Measurements from ENCODE around the gene CLEC4F.
"Not testable (repeated sequence)": the region's sequence is repeated elsewhere in the genome, so short reads cannot be mapped to it uniquely, and the experiment has no call there.

Gene CLEC4F

DNA sequence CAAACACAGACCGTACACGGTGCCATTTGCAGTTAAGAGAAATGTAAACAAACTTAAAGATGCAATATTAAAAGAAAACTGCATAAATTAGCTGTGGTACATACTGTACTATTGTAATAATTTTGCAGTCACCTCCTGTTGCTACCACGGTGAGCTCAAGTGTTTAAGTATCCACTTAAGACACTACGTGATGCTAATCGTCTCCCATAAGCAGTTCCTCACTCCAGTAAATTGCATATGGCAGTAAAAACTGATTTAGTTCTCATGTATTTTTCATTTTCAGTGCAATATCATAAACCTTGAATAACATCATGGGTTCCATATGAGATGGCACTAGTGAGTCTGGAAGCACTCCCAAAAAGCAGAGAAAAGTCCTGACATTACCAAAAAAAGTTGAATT, 14.4 kb downstream of the CLEC4F start:
- no peak overlapping the region for H3K4me3 ChIP-seq (ENCODE audit: control insufficient read depth, low read depth, low read length)
- DNase-seq (ENCODE audit: low read depth): no peak
- TF ChIP-seq, protein P1, sequence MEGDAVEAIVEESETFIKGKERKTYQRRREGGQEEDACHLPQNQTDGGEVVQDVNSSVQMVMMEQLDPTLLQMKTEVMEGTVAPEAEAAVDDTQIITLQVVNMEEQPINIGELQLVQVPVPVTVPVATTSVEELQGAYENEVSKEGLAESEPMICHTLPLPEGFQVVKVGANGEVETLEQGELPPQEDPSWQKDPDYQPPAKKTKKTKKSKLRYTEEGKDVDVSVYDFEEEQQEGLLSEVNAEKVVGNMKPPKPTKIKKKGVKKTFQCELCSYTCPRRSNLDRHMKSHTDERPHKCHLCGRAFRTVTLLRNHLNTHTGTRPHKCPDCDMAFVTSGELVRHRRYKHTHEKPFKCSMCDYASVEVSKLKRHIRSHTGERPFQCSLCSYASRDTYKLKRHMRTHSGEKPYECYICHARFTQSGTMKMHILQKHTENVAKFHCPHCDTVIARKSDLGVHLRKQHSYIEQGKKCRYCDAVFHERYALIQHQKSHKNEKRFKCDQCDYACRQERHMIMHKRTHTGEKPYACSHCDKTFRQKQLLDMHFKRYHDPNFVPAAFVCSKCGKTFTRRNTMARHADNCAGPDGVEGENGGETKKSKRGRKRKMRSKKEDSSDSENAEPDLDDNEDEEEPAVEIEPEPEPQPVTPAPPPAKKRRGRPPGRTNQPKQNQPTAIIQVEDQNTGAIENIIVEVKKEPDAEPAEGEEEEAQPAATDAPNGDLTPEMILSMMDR (conservative IDR thresholded peaks at IDR 0.05; ENCODE audit: control insufficient read depth, insufficient read depth, low read depth, low read length): no peak

DNA sequence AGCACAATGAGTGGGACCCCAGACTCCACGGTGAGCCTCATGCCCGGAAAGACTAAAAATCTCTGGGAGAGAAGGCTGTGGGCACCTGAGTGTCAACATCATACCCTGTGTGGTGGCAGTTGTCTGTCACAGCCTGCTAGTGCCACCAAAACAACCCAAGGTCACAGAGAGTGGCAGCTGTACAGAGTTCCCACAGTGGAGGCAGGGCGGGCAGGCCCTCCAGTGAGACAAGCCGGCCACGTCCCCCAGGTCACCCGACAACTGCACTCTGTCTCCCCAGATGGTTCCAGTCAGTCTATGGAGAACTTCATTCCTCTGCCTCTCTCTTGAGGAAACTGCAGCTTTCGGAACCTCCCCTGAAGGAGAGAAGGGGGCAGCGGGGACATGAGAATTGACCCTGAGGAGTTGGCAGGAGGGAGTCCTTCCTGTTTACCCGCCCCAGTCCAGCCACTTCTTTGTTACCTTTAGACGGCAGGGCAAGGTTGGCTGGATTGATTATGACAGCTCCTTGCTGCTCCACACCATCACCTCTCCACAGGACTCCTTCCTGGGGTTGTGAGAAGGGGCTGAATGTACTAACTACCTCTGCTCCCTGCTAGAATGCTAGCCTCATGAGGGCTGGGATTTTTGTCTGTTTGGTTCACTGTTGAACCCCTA, 18.7 kb downstream of the CLEC4F start:
- no peak for DNase-seq (ENCODE audit: low read depth)
- no peak overlapping the region for H3K4me3 ChIP-seq (ENCODE audit: control insufficient read depth, low read depth, low read length)
- TF ChIP-seq, protein P1 (conservative IDR thresholded peaks at IDR 0.05; ENCODE audit: control insufficient read depth, insufficient read depth, low read depth, low read length): no peak

DNA sequence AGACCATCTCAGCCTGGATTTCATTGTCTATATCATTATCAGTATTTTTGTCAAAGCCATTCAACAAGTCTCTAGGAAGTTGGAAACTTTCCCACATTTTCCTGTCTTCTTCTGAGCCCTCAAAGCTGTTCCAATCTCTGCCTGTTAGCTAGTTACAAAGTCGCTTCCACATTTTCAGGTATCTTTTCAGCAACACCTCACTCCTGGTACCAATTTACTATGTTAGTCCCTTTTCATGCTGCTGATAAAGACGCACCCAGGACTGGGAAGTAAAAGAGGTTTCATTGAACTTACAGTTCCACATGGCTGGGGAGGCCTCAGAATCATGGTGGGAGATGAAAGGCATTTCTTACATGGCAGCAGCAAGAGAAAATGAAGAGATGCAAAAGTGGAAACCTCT, 20.7 kb downstream of the CLEC4F start:
- TF ChIP-seq, protein P1 (conservative IDR thresholded peaks at IDR 0.05; ENCODE audit: control insufficient read depth, insufficient read depth, low read depth, low read length): no peak
- DNase-seq (ENCODE audit: low read depth): no peak
- no peak overlapping the region for H3K4me3 ChIP-seq (ENCODE audit: control insufficient read depth, low read depth, low read length)

DNA sequence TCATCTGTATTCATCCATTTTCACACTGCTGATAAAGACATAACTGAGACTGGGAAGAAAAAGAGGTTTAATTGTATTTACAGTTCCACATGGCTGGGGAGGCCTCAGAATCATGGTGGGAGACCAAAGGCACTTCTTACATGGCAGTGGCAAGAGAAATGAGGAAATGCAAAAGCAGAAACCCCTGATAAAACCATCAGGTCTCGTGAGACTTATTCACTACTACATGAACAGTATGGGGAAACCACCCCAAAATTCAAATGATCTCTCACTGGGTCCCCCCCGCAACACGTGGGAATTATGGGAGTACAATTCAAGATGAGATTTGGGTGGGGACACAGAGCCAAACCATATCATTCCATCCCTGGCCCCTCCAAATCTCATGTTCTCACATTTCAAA, 22.4 kb downstream of the CLEC4F start:
- not testable (repeated sequence) for DNase-seq (ENCODE audit: low read depth); H3K4me3 ChIP-seq (ENCODE audit: control insufficient read depth, low read depth, low read length)

DNA sequence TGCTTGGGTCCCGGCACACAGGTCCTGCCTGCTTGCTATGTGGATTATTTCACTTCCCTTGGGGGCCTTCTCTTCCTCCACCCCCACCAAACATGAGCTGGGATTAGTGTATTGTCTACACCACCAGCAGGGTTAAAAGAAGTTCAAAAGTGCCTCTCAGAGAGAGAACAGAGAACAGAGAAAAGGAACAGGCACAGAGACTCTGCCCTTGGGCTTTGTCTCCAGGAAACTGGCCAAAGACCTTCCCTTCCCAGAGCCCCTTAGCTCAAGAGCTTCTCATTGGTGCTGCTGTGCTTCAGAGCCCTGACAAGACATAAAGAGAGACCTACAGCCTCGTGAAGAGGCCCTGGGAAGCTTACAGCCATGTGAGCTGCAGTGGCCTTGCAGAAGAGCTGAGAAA, 22.9 kb downstream of the CLEC4F start:
- H3K4me3 ChIP-seq (ENCODE audit: control insufficient read depth, low read depth, low read length): no peak overlapping the region
- no peak for DNase-seq (ENCODE audit: low read depth)
- TF ChIP-seq, protein P1 (conservative IDR thresholded peaks at IDR 0.05; ENCODE audit: control insufficient read depth, insufficient read depth, low read depth, low read length): no peak

DNA sequence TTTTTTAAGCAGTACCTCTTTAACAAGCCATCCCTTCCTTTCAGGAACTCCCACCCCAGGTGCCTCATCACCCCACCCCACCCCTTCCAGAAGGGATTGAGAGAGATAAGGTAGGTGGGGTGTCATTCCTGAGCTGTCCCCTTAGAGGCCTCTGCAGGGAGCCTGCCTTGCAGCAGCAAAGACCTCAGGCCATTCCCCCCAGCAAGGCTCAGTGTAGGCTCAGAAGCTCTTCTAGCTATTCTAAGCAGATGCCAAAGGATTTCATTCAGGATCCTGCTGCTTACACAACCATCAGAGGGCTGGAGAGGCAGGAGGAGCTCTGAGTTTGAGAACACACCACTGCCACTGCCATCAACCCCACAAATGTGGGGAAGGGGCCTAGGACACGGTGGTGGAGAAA, 24.1 kb downstream of the CLEC4F start:
- DNase-seq (ENCODE audit: low read depth): no peak
- no peak overlapping the region for H3K4me3 ChIP-seq (ENCODE audit: control insufficient read depth, low read depth, low read length)
- TF ChIP-seq, protein P1 (conservative IDR thresholded peaks at IDR 0.05; ENCODE audit: control insufficient read depth, insufficient read depth, low read depth, low read length): no peak

DNA sequence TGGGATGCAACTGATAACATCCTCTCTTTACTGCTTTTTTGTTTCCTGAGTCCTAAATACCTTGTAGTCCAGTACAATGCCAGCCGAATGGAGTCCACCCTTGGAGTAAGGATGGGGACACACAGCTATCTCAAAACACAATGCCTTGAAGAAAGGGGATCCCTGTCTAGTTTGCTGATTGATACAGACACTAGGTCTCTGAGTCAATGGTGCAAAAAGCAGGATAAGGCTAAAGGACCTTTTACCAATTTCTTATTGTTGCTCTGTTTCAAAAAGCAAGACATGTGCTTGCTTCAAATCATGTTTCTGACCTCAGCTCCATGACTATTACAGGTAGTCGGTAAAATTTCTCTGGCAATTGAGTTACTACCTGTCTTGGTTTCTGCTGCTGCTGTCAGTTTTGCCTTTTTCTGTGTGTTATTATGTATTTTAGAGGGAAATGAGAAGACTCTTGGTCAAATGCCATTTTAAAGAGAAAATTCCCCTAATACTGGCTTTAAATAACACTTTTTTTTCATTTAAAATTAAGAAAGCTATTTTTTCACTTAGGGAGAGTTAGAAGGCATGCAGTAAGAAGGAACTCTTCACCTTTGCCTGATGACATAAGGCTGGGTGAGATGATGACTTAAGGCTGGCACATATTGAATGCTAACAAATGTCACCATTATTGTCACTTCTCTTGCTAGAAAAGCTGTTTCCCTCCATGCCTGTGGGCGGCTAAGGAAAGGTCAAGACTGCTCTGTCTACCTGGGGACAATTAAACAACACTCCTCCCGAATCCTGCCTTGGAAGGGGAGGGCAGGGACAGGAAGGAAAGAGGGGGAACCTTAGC, 25.0 kb downstream of the CLEC4F start:
- TF ChIP-seq, protein P1 (conservative IDR thresholded peaks at IDR 0.05; ENCODE audit: control insufficient read depth, insufficient read depth, low read depth, low read length): no peak
- no peak overlapping the region for H3K4me3 ChIP-seq (ENCODE audit: control insufficient read depth, low read depth, low read length)
- DNase-seq (ENCODE audit: low read depth): no peak

Data from fibroblast of mammary gland (primary cell).